Nephron progenitor cell (in vitro differentiated cells): ENCODE measurements around the gene PCBP1.

Experiments
- DNase-seq: peaks from one replicate; pipeline ENCODE4 v3.0.0; 2021
- H3K27ac Mint-ChIP-seq: 2 replicates; pipeline ENCODE4 v1.8.0; 2021; ENCODE audit warnings: mild to moderate bottlenecking, moderate library complexity, mixed read lengths
- H3K27me3 Mint-ChIP-seq: 2 replicates; pipeline ENCODE4 v1.8.0; 2021; ENCODE audit warnings: mild to moderate bottlenecking, low read depth, mixed read lengths; ENCODE audit not compliant: poor library complexity
- H3K36me3 Mint-ChIP-seq: 2 replicates; pipeline ENCODE4 v1.8.0; 2021; ENCODE audit warnings: low read depth, mixed read lengths
- H3K4me1 Mint-ChIP-seq: 2 replicates; pipeline ENCODE4 v1.8.0; 2021; ENCODE audit warnings: mixed read lengths
- H3K4me3 Mint-ChIP-seq: 2 replicates; pipeline ENCODE4 v1.8.0; 2021; ENCODE audit warnings: mild to moderate bottlenecking, moderate library complexity, mixed read lengths
- H3K9me3 Mint-ChIP-seq: 2 replicates; pipeline ENCODE4 v1.8.0; 2021; ENCODE audit warnings: mild to moderate bottlenecking, moderate library complexity, mixed read lengths
- TF ChIP-seq, protein P1 (sequence below): fragments of 200-600 bp; sonication (generic); IDR thresholded peaks from 2 replicates; pipeline ENCODE4 v1.5.0; 2021; ENCODE audit warnings: antibody characterized with exemption

The PCBP1 gene

DNA sequence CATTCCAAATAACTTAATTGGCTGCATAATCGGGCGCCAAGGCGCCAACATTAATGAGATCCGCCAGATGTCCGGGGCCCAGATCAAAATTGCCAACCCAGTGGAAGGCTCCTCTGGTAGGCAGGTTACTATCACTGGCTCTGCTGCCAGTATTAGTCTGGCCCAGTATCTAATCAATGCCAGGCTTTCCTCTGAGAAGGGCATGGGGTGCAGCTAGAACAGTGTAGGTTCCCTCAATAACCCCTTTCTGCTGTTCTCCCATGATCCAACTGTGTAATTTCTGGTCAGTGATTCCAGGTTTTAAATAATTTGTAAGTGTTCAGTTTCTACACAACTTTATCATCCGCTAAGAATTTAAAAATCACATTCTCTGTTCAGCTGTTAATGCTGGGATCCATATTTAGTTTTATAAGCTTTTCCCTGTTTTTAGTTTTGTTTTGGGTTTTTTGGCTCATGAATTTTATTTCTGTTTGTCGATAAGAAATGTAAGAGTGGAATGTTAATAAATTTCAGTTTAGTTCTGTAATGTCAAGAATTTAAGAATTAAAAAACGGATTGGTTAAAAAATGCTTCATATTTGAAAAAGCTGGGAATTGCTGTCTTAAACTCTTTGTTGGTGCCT is 1.4 kb downstream of the PCBP1 start:
- peaks cover 40% of the 10 kb centered on the region for H3K36me3 Mint-ChIP-seq
- peaks cover 52% of the 10 kb centered on the region for H3K4me1 Mint-ChIP-seq
- H3K27me3 Mint-ChIP-seq: peaks cover 4% of the 10 kb centered on the region
- DNase-seq: no peak
- H3K9me3 Mint-ChIP-seq: no peaks in the 10 kb centered on the region
- TF ChIP-seq, protein P1, sequence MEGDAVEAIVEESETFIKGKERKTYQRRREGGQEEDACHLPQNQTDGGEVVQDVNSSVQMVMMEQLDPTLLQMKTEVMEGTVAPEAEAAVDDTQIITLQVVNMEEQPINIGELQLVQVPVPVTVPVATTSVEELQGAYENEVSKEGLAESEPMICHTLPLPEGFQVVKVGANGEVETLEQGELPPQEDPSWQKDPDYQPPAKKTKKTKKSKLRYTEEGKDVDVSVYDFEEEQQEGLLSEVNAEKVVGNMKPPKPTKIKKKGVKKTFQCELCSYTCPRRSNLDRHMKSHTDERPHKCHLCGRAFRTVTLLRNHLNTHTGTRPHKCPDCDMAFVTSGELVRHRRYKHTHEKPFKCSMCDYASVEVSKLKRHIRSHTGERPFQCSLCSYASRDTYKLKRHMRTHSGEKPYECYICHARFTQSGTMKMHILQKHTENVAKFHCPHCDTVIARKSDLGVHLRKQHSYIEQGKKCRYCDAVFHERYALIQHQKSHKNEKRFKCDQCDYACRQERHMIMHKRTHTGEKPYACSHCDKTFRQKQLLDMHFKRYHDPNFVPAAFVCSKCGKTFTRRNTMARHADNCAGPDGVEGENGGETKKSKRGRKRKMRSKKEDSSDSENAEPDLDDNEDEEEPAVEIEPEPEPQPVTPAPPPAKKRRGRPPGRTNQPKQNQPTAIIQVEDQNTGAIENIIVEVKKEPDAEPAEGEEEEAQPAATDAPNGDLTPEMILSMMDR: no peak
- peak overlapping the region; percentile 98 for H3K4me3 Mint-ChIP-seq
- H3K27ac Mint-ChIP-seq: peak overlapping the region; percentile 100

DNA sequence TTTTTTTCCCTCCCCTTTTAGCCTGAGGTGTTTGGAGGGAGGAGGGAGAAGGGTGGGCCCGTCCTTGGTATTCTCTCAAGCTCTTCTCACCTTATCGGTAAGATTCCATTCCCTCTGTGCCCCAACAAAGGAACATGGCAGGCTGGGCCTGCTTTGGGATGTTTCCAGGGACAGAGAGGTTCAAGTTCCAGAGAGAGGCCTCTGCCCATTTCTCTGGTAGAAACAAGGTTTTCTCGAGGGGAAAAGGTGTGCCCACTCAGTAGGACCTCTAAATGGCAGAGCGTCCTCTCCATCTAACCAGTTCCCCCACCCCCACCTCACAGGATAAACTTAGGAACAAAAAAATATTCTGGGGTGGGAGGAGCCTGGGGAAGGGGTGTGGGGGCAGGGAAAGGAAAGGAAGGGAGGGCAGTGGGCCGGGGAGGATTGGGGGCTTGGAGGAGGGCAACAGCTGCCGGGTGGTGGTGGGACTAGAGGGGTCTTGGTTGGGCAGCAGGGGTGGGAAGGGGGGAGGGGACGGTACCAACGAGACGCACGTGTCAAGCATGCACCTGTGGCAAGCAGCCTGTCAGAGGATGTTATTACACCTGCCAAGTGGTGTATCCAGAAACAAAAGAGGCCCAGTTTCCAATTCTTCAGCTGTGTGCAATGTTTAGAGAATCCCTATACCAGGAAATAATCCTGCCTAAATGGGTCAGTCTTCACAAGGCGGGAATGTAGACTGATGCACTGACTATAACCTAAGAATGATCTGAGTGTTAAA is 2.1 kb downstream of the PCBP1 start:
- DNase-seq: peak; percentile 21
- peak overlapping the region; percentile 98 for H3K4me3 Mint-ChIP-seq

DNA sequence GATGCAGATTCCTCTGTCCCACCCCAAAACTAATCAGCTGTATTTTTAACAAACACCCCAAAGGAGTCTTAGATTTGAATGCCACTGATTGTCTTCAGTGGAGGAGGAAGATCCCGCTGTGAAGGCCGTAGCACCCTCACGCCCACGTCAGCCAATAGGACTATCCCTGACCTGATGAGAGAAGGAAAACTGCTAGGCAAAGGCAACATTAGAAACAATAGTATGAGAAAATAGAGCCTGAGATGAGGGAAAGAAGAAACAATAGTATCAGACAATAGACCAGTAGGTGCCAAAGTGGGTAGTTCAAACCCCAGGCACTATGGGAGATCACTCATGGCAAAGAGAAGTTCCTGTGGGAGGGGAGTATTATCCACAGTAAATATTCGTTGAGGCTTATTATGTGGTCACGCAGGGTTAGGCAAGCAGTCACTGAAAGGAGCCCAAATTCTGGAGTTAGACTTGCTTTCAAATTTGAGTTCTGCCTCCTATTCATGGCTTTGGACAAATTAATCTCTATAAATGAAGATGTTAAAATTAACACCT is 2.8 kb downstream of the PCBP1 start:
- H3K9me3 Mint-ChIP-seq: no peaks in the 10 kb centered on the region
- peaks cover 41% of the 10 kb centered on the region for H3K4me1 Mint-ChIP-seq
- H3K4me3 Mint-ChIP-seq: peak overlapping the region; percentile 98
- no peak for DNase-seq
- TF ChIP-seq, protein P1: no peak
- peak overlapping the region; percentile 40 for H3K27ac Mint-ChIP-seq
- H3K27me3 Mint-ChIP-seq: peaks cover 4% of the 10 kb centered on the region
- peaks cover 41% of the 10 kb centered on the region for H3K36me3 Mint-ChIP-seq

More for the DNA sequence above, 2.1 kb downstream of the PCBP1 start:
- Mint-ChIP-seq H3K9me3 (no peaks in the 10 kb centered on the region), H3K27ac (peak overlapping the region; percentile 100), H3K4me1 (peaks cover 46% of the 10 kb centered on the region), H3K36me3 (peaks cover 37% of the 10 kb centered on the region), H3K27me3 (peaks cover 4% of the 10 kb centered on the region)
- TF ChIP-seq, protein P1: no peak

DNA sequence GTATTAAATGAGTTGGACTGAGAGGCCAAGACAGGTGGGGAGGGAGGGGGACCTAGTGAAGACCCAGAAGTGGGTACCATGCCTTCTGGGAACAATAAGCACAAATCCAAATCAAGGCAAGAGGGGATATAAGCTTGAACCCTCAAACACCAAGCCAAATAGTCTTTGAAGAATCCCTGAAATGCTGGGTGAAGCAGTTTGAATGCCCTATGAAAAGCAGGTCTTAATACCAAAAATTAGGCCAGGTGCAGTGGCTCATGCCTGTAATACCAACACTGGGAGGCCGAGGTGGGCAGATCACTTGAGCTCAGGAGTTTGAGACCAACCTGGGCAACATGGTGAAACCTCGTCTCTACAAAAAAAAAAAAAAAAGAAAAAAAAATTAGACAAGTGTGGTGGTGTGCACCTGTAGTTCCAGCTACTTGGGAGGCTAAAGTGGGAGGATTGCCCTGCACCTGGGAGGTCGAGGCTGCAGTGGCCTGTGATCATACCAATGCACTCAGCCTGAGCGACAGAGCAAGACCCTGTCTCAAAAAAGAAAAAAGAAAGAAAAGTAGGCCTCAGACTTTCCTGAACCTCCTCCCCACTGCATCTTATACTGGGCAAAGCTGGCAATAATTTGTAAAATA is 3.5 kb downstream of the PCBP1 start:
- TF ChIP-seq, protein P1: no peak
- H3K27me3 Mint-ChIP-seq: peaks cover 4% of the 10 kb centered on the region
- DNase-seq: no peak
- peaks cover 33% of the 10 kb centered on the region for H3K4me1 Mint-ChIP-seq
- H3K9me3 Mint-ChIP-seq: no peaks in the 10 kb centered on the region
- H3K36me3 Mint-ChIP-seq: peaks cover 41% of the 10 kb centered on the region
- peak overlapping the region; percentile 86 for H3K27ac Mint-ChIP-seq
- H3K4me3 Mint-ChIP-seq: no peak overlapping the region

DNA sequence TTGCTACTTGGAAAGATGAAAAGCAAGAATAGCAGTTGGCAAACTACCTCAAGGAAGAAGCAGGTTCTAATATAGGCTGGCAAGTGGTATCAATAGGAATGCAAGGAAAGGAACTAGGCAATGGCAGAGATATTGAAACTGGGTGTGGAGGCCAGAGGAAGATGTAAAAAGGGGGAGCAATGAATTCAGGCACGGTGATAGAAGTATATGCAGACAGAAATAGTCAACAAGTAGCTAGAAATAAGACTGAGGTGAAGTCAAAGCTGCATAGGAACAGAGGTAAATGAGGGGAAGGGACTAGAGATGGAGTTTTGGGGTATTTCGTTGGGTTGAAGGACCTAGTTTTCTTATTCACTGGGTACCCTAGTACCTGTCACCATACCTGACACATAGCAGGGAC is 4.1 kb downstream of the PCBP1 start:
- H3K4me3 Mint-ChIP-seq: no peak overlapping the region
- peak overlapping the region; percentile 86 for H3K27ac Mint-ChIP-seq
- H3K4me1 Mint-ChIP-seq: peaks cover 29% of the 10 kb centered on the region

More for the DNA sequence above, 4.1 kb downstream of the PCBP1 start:
- TF ChIP-seq, protein P1: no peak
- no peak for DNase-seq
- Mint-ChIP-seq H3K27me3 (peaks cover 4% of the 10 kb centered on the region), H3K9me3 (no peaks in the 10 kb centered on the region), H3K36me3 (peaks cover 41% of the 10 kb centered on the region)
